K562 (cell line): ENCODE results near the gene RPL28. TPM values are rescaled to one million over a fixed set of nuclear protein-coding genes. Genes with fewer than 3 reads are reported as not detected.

Experiments
- ATAC-seq: fragments of 200-7000 bp; cut with Tn5 transposase; 3 replicates; pipeline ENCODE4 v1.9.1; 2020; ENCODE audit warnings: moderate library complexity
- BruUV-seq: library from RNA; stranded (reverse); fragments of 400-500 nt; replicated peaks from 2 replicates; lab custom pipeline; 2021; lab: Mats Ljungman, UMichigan
- CTCF ChIA-PET: fragments of 300-600 bp; formaldehyde crosslinking; extraction: SDS; loops from one replicate; lab custom pipeline; 2021; ENCODE audit warnings: low intra/inter-chr PET ratio; lab: Yijun Ruan, JAX
- POLR2A ChIA-PET: fragments of 300-600, 350-650 bp; sonication (Branson Sonifier 250); formaldehyde crosslinking; extraction: SDS; loops from one replicate; lab custom pipeline; 2021; ENCODE audit warnings: antibody characterized with exemption, inconsistent platforms; lab: Yijun Ruan, JAX
- DNase-seq, 4 experiments: peaks; one replicate each; pipeline versions ENCODE4 v3.0.0 to v3.0.0-alpha.2; 2011 to 2018; ENCODE audit warnings: low spot score in 3 of 4, mixed read lengths in 3 of 4; ENCODE audit errors: extremely low read depth in 1 of 4
- FAIRE-seq: peaks from 2 replicates; lab custom pipeline; 2011; peaks lifted over from hg19 to GRCh38; lab: Jason Lieb, UNC
- H2AFZ ChIP-seq: 2 replicates; pipeline ENCODE4 v1.6.0; 2011; ENCODE audit warnings: low read depth, low read length, control low read depth, inconsistent platforms
- H3K27ac ChIP-seq: fragments of 200-600 bp; 3 replicates; pipeline ENCODE4 v1.8.0; 2011; ENCODE audit warnings: low read depth, mild to moderate bottlenecking, control low read depth, inconsistent platforms, low read length, moderate library complexity, mixed read lengths; ENCODE audit errors: extremely low read depth
- H3K27me3 ChIP-seq, 2 experiments: fragments of 300-600 bp in 1 of 2; 2 replicates in 1 of 2; 3 replicates in 1 of 2; pipeline versions ENCODE4 v1.6.0 to v1.8.0; 2011; ENCODE audit warnings: inconsistent platforms in 2 of 2, low read length in 2 of 2, mild to moderate bottlenecking in 1 of 2, mixed read lengths in 1 of 2, moderate library complexity in 1 of 2; ENCODE audit not compliant: control insufficient read depth in 2 of 2, insufficient read depth in 2 of 2
- H3K36me3 ChIP-seq: fragments of 300-600 bp; 3 replicates; pipeline ENCODE4 v1.8.0; 2011; ENCODE audit warnings: mild to moderate bottlenecking, low read length, inconsistent platforms; ENCODE audit not compliant: control insufficient read depth, insufficient read depth
- H3K4me1 ChIP-seq, 2 experiments: fragments of 200-600 bp in 1 of 2; replicated peaks in 1 of 2; 2 replicates in 1 of 2; 3 replicates in 1 of 2; pipeline versions ENCODE4 v1.5.1 to v1.8.0; 2011; ENCODE audit warnings: inconsistent platforms in 2 of 2, low read length in 2 of 2, mild to moderate bottlenecking in 1 of 2, mixed read lengths in 1 of 2, moderate library complexity in 1 of 2; ENCODE audit not compliant: control insufficient read depth in 2 of 2, insufficient read depth in 2 of 2
- H3K4me2 ChIP-seq: 2 replicates; pipeline ENCODE4 v1.6.1; 2011; ENCODE audit warnings: low read length, control low read depth, inconsistent platforms, mixed read lengths; ENCODE audit not compliant: insufficient read depth
- H3K4me3 ChIP-seq: fragments of 200-600 bp; sonication (generic), shearing (Covaris generic); 2 replicates; pipeline ENCODE4 v1.5.1; 2016; ENCODE audit warnings: control low read depth, inconsistent platforms
- H3K79me2 ChIP-seq: fragments of 200-600 bp; 3 replicates; pipeline ENCODE4 v1.8.0; 2011; ENCODE audit warnings: low read length, inconsistent platforms; ENCODE audit not compliant: control insufficient read depth, insufficient read depth
- H3K9ac ChIP-seq, 2 experiments: 2 replicates each; pipeline versions ENCODE4 v1.6.0 to v1.6.1; 2011; ENCODE audit warnings: low read depth in 2 of 2, low read length in 2 of 2, control low read depth in 1 of 2, inconsistent platforms in 1 of 2, mild to moderate bottlenecking in 1 of 2, mixed read lengths in 1 of 2; ENCODE audit not compliant: insufficient read depth in 1 of 2
- H3K9me1 ChIP-seq: one replicate; pipeline ENCODE4 v1.6.0; 2011; ENCODE audit warnings: inconsistent platforms, mild to moderate bottlenecking, low read length, moderate library complexity; ENCODE audit not compliant: control insufficient read depth, insufficient read depth
- H3K9me3 ChIP-seq: replicated peaks from 2 replicates; pipeline ENCODE4 v1.5.1; 2011; ENCODE audit warnings: low read depth, low read length, inconsistent platforms; ENCODE audit not compliant: control insufficient read depth, insufficient read depth
- H4K20me1 ChIP-seq: replicated peaks from 2 replicates; pipeline ENCODE4 v1.6.1; 2011; ENCODE audit warnings: low read length, inconsistent platforms, mixed read lengths; ENCODE audit not compliant: control insufficient read depth, insufficient read depth
- ASH1L ChIP-seq: fragments of 450-650 bp; IDR thresholded peaks from 2 replicates; pipeline ENCODE4 v1.6.1; 2018; ENCODE audit warnings: borderline replicate concordance, mild to moderate bottlenecking, low read depth; ENCODE audit not compliant: partially characterized antibody
- CEBPB ChIP-seq: fragments of 450-650 bp; IDR thresholded peaks from 2 replicates; pipeline ENCODE4 v1.6.1; 2016; ENCODE audit warnings: missing genetic modification characterization, missing compliant biosample characterization
- CEBPG ChIP-seq, 3 experiments: fragments of 200-800 bp in 1 of 3; sonication (Bioruptor generic) in 1 of 3; sonication (generic) in 1 of 3; formaldehyde crosslinking in 1 of 3; IDR thresholded peaks in 2 of 3; conservative IDR thresholded peaks in 1 of 3; 2 replicates each; pipeline versions ENCODE4 v1.6.1 to v1.8.0; 2016 to 2022; ENCODE audit warnings: missing compliant biosample characterization in 2 of 3, missing genetic modification characterization in 2 of 3, mild to moderate bottlenecking in 1 of 3, missing genetic modification reagents in 1 of 3
- GABPA ChIP-seq: fragments of 200-800 bp; sonication (Bioruptor generic); conservative IDR thresholded peaks from 2 replicates; pipeline ENCODE4 v1.6.1; 2016; ENCODE audit warnings: low read depth, missing genetic modification characterization, missing compliant biosample characterization
- GTF2A2 ChIP-seq: IDR thresholded peaks from 2 replicates; pipeline ENCODE4 v1.6.1; 2016; ENCODE audit warnings: mild to moderate bottlenecking, missing genetic modification characterization, missing compliant biosample characterization
- LEF1 ChIP-seq: fragments of 450-650 bp; IDR thresholded peaks from 2 replicates; pipeline ENCODE4 v1.6.1; 2016; ENCODE audit warnings: mild to moderate bottlenecking
- MEF2A ChIP-seq: IDR thresholded peaks from 2 replicates; pipeline ENCODE4 v1.6.1; 2011; ENCODE audit warnings: low read depth, mild to moderate bottlenecking, low read length, moderate library complexity; ENCODE audit not compliant: control insufficient read depth
- NCOA6 ChIP-seq: fragments of 450-650 bp; IDR thresholded peaks from 2 replicates; pipeline ENCODE4 v1.6.1; 2017; ENCODE audit warnings: mild to moderate bottlenecking
- SMARCB1 ChIP-seq: IDR thresholded peaks from 2 replicates; pipeline ENCODE4 v1.6.1; 2011; ENCODE audit warnings: improper control_type of control experiment, low read depth; ENCODE audit not compliant: insufficient read length
- ZNF143 ChIP-seq: sonication (generic); formaldehyde crosslinking; IDR thresholded peaks from 2 replicates; pipeline ENCODE4 v1.9.0; 2022; ENCODE audit warnings: mild to moderate bottlenecking, missing genetic modification reagents
- ZNF24 ChIP-seq: fragments of 450-650 bp; IDR thresholded peaks from 2 replicates; pipeline ENCODE4 v1.6.1; 2016
- ZNF318 ChIP-seq, 2 experiments: fragments of 450-650 bp; IDR thresholded peaks; 2 replicates each; pipeline ENCODE4 v1.6.1; 2016; ENCODE audit warnings: mild to moderate bottlenecking in 2 of 2, borderline replicate concordance in 1 of 2, low read depth in 1 of 2, moderate library complexity in 1 of 2
- ZNF436 ChIP-seq: fragments of 250-450, 450-650 bp; sonication (Bioruptor Pico); formaldehyde crosslinking; IDR thresholded peaks from 2 replicates; pipeline ENCODE4 v1.7.0; 2020; ENCODE audit warnings: mild to moderate bottlenecking
- WGBS: fragments of 100-300 bp; shearing (Covaris generic); methylation state at CpG from one replicate; pipeline ENCODE4 v1.1.6; 2016; ENCODE audit warnings: low coverage, mixed read lengths; ENCODE audit not compliant: insufficient coverage; ENCODE audit errors: missing lambda C conversion rate; 5-methylcytosine and 5-hydroxymethylcytosine counted together
- in situ Hi-C: fragments of 300-500 bp; cut with MboI; formaldehyde crosslinking; loops from 4 replicates; pipeline ENCODE4 v1.15.0; 2018; ENCODE audit warnings: inconsistent platforms, mixed read lengths
- intact Hi-C: fragments of 100-400 bp; cut with micrococcal nuclease; formaldehyde crosslinking; loops from 2 replicates; pipeline ENCODE4 v1.14.2; 2022
- polyA plus RNA-seq, 8 experiments: library from polyadenylated mRNA; depleted of rRNA in 4 of 8; stranded (reverse) in 5 of 8; unstranded in 3 of 8; fragments of >200 nt; fragmentation: Nextera tagmentation in 2 of 8; fragmentation: Illumina TruSeq in 1 of 8; extraction: Ambion mirVana in 2 of 8; extraction: Trizol in 1 of 8; gene quantifications; 2 replicates each; pipeline versions ENCODE4 v1.2.1 to v1.2.3, GENCODE V29; 2011 to 2014; ENCODE audit warnings: inconsistent platforms in 1 of 8, missing spikeins in 1 of 8
- total RNA-seq, 7 experiments: library from RNA; depleted of rRNA in 6 of 7; stranded (reverse); fragments of >200 nt in 6 of 7; fragmentation: Illumina TruSeq in 2 of 7; extraction: Trizol in 2 of 7; gene quantifications; 2 replicates each; pipeline versions ENCODE4 v1.2.1 to v1.2.3, GENCODE V29; 2011 to 2021; ENCODE audit warnings: low replicate concordance in 1 of 7
- TF ChIP-seq, protein P1 (sequence below): sonication (generic); formaldehyde crosslinking; IDR thresholded peaks from 2 replicates; pipeline ENCODE4 v1.9.0; 2022; ENCODE audit warnings: mild to moderate bottlenecking, missing genetic modification reagents

RPL28 gene
- total and polyA plus RNA-seq, 9 of the 15 experiments (the other 6 are each of a cell fraction or from before 2014, with no cell fraction given) = 124 to 3,106 (median 622) TPM

GRCh38 chr19:55431183-55431582, 45.5 kb downstream of the RPL28 start:
- ATAC-seq (no peak), DNase-seq (no peak), FAIRE-seq (no peak)
- no peak overlapping the region for H2AFZ ChIP-seq
- no peak overlapping the region for H3K4me2 ChIP-seq
- H3K27ac ChIP-seq = no peak overlapping the region
- peaks cover 4% of the 10 kb centered on the region; the same call in 1 of the 2 replicates for H4K20me1 ChIP-seq
- intact Hi-C loops = no loop called here
- H3K27me3 ChIP-seq = peaks cover 0 to 13% of the 10 kb centered on the region in 2 experiments; a peak in 2 of 5 replicates
- H3K4me3 ChIP-seq = no peak overlapping the region
- 0% methylated on average over 1 of the region's 1 CpG for WGBS
- H3K9me3 ChIP-seq = no peaks in the 10 kb centered on the region
- no TSS peak for BruUV-seq
- CTCF ChIA-PET = no interaction called here
- in situ Hi-C loops = loop anchor here (25.0 kb wide), 1 partner anchor 769 kb away; the partner anchor contains the start of gene LILRB4
- POLR2A ChIA-PET = interaction anchor here (0.5 kb wide), 1 partner anchor 92 kb away, joined by 3 read pairs; the partner anchor contains the start of gene KMT5C
- H3K9ac ChIP-seq = no peak overlapping the region
- no peaks in the 10 kb centered on the region for H3K9me1 ChIP-seq
- peaks cover 0 to 10% of the 10 kb centered on the region in 2 experiments; a peak in 1 of 5 replicates for H3K4me1 ChIP-seq
- no peaks in the 10 kb centered on the region for H3K36me3 ChIP-seq
- H3K79me2 ChIP-seq = no peaks in the 10 kb centered on the region
- TF ChIP-seq GABPA (tag) (no peak), ZNF436 (CRISPR knock-in tag) (no peak), CEBPB (tag) (0 out of 2 replicates have a peak, but pooled peaks have one; percentile 11), ZNF143 (CRISPR knock-in tag) (peak; percentile 41; the same call in 1 of the 2 replicates), ZNF24 (no peak), ASH1L (no peak), CEBPG (CRISPR knock-in tag; IDR thresholded peaks at IDR 0.05) (no peak), CEBPG (tag; conservative IDR thresholded peaks at IDR 0.05 in 1 of 2, IDR thresholded peaks at IDR 0.05 in 1 of 2) (peak in 1 of 2 experiments; percentile 39; a peak in 1 of 4 replicates), ZNF318 (IDR thresholded peaks at IDR 0.05; ENCODE audit: borderline replicate concordance in 1 of 2, low read depth in 1 of 2) (peak in 1 of 2 experiments; percentile 42; a peak in 1 of 4 replicates), SMARCB1 (no peak), MEF2A (no peak), LEF1 (no peak), GTF2A2 (tag) (no peak), NCOA6 (no peak)
- TF ChIP-seq, protein P1, sequence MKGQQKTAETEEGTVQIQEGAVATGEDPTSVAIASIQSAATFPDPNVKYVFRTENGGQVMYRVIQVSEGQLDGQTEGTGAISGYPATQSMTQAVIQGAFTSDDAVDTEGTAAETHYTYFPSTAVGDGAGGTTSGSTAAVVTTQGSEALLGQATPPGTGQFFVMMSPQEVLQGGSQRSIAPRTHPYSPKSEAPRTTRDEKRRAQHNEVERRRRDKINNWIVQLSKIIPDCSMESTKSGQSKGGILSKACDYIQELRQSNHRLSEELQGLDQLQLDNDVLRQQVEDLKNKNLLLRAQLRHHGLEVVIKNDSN (CRISPR knock-in tag) = no peak
